Stomach (tissue), 9 donors: ENCODE data around the gene KANSL1. TPM values are rescaled to one million over a fixed set of nuclear protein-coding genes. Genes with fewer than 3 reads are reported as not detected.

Source experiments
- DNase-seq, 2 donors: peaks; one replicate each; pipeline versions ENCODE4 v3.0.0 to v3.0.0-alpha.2; 2013 to 2019
- H3K27ac ChIP-seq, 5 donors: fragments of 200-600 bp in 4 of 5; sonication (generic) in 4 of 5; one replicate each; pipeline ENCODE4 v1.5.1; 2013 to 2019; ENCODE audit warnings: mild to moderate bottlenecking in 1 of 5, moderate library complexity in 1 of 5
- H3K27me3 ChIP-seq, 3 donors: fragments of 200-600 bp; sonication (generic); one replicate each; pipeline ENCODE4 v1.5.1; 2017 to 2019; ENCODE audit warnings: mixed run types in 1 of 3
- H3K36me3 ChIP-seq, 4 donors: fragments of 200-600 bp; sonication (generic); 1 replicate in 3 of 4; 2 replicates in 1 of 4; pipeline ENCODE4 v1.5.1; 2016 to 2019
- H3K4me1 ChIP-seq, 4 donors: fragments of 200-600 bp; sonication (generic); one replicate each; pipeline ENCODE4 v1.5.1; 2016 to 2019
- H3K4me3 ChIP-seq, 4 donors: fragments of 200-600 bp; sonication (generic) in 3 of 4; one replicate each; pipeline ENCODE4 v1.5.1; 2016 to 2019; ENCODE audit warnings: mild to moderate bottlenecking in 1 of 4
- H3K9me3 ChIP-seq, 4 donors: fragments of 200-600 bp; sonication (generic); one replicate each; pipeline ENCODE4 v1.5.1; 2016 to 2019
- EP300 ChIP-seq: sonication (generic); formaldehyde crosslinking; IDR thresholded peaks from one replicate; pipeline ENCODE4 v1.6.1; 2017; ENCODE audit warnings: antibody characterized with exemption
- POLR2A ChIP-seq, 4 donors: fragments of 450-650 bp; IDR thresholded peaks; one replicate each; pipeline ENCODE4 v1.6.1; 2016; ENCODE audit warnings: antibody characterized with exemption in 4 of 4, control low read depth in 2 of 4, mild to moderate bottlenecking in 1 of 4, moderate library complexity in 1 of 4
- POLR2AphosphoS5 ChIP-seq, 3 donors: sonication (generic); formaldehyde crosslinking; IDR thresholded peaks; one replicate each; pipeline ENCODE4 v1.6.1; 2016; ENCODE audit warnings: antibody characterized with exemption in 3 of 3
- WGBS, 5 donors: extraction: QIAGEN DNeasy Blood & Tissue Kit in 3 of 5; methylation state at CpG; one replicate each; pipeline versions ENCODE4 v1.1.5 to v1.1.7; 2013 to 2018; 5-methylcytosine and 5-hydroxymethylcytosine counted together
- intact Hi-C: fragments of 100-400 bp; cut with DNase I; formaldehyde crosslinking; loops from one replicate; pipeline ENCODE4 v1.15.1; 2023; ENCODE audit warnings: low total_unique reads
- polyA plus RNA-seq, 3 donors: library from polyadenylated mRNA; stranded (reverse); fragments of 200-250 nt; gene quantifications; one replicate each; pipeline ENCODE4 v1.2.3, GENCODE V29; 2013
- total RNA-seq, 5 donors: library from RNA; depleted of rRNA; stranded (reverse); fragments of >200 nt; gene quantifications; one replicate each; pipeline versions ENCODE4 v1.1.0 to v1.2.3, GENCODE V29; 2014 to 2016
- TF ChIP-seq, protein P1 (sequence below), 7 experiments: fragments of 450-650 bp in 4 of 7; fragments of 200-600 bp in 3 of 7; sonication (generic) in 3 of 7; IDR thresholded peaks; one replicate each; pipeline ENCODE4 v1.5.1; 2016 to 2019; ENCODE audit warnings: antibody characterized with exemption in 7 of 7, control low read depth in 2 of 7, mild to moderate bottlenecking in 1 of 7
- donor health status: healthy with polysubstance abuse.
- donor health status: Bipolar disorder and iron deficiency.
- donor health status: healthy.

Gene KANSL1
- total and polyA plus RNA-seq, 8 donors = 9.2 to 288 (median 127) TPM

- no peak for DNase-seq
- peaks cover 20 to 68% (median 60%) of the 10 kb centered on the region in 4 donors for H3K36me3 ChIP-seq
- H3K9me3 ChIP-seq = no peaks in the 10 kb centered on the region
- H3K4me1 ChIP-seq = peaks cover 0 to 38% (median 19%) of the 10 kb centered on the region in 4 donors
- TF ChIP-seq POLR2AphosphoS5 (IDR thresholded peaks at IDR 0.05) (no peak), POLR2A (IDR thresholded peaks at IDR 0.05) (no peak), EP300 (no peak)
- TF ChIP-seq, protein P1, sequence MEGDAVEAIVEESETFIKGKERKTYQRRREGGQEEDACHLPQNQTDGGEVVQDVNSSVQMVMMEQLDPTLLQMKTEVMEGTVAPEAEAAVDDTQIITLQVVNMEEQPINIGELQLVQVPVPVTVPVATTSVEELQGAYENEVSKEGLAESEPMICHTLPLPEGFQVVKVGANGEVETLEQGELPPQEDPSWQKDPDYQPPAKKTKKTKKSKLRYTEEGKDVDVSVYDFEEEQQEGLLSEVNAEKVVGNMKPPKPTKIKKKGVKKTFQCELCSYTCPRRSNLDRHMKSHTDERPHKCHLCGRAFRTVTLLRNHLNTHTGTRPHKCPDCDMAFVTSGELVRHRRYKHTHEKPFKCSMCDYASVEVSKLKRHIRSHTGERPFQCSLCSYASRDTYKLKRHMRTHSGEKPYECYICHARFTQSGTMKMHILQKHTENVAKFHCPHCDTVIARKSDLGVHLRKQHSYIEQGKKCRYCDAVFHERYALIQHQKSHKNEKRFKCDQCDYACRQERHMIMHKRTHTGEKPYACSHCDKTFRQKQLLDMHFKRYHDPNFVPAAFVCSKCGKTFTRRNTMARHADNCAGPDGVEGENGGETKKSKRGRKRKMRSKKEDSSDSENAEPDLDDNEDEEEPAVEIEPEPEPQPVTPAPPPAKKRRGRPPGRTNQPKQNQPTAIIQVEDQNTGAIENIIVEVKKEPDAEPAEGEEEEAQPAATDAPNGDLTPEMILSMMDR (IDR thresholded peaks at IDR 0.05) = no peak
- no peak overlapping the region for H3K4me3 ChIP-seq
- intact Hi-C loops = no loop called here
- no peaks in the 10 kb centered on the region for H3K27me3 ChIP-seq
- no peak overlapping the region for H3K27ac ChIP-seq
- WGBS, 5 donors = 82 to 100% (median 96%) methylated on average over 1 of the region's 1 CpG
Measured at GRCh38 chr17:46064460-46064859, 128.8 kb downstream of the KANSL1 start.

DNA sequence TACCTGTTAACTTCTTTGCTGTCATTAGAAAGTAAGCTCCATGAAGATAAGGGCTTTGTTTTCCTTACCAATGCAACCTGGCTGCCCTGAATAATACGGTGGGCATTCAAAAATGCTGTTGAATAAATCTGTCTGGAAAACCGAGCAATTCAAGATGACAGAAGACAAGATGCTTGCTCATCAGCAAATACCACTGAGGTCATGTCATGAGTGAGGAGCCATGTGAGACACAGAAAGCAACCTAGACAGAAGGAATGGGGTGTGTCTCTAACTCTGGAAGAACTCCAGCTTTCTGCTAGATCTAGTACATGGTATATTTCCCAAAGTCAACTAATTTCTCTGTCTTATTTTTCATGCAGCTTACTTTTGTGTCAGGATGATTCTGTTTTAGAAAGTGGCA lies 130.0 kb downstream of the KANSL1 start:
- Histone ChIP-seq H3K4me1 (peaks cover 0 to 41% (median 24%) of the 10 kb centered on the region in 4 donors), H3K4me3 (no peak overlapping the region), H3K27ac (no peak overlapping the region), H3K36me3 (peaks cover 20 to 73% (median 67%) of the 10 kb centered on the region in 4 donors), H3K9me3 (no peaks in the 10 kb centered on the region), H3K27me3 (no peaks in the 10 kb centered on the region)
- 30 to 44% (median 39%) methylated on average over 2 of the region's 2 CpGs for WGBS, 5 donors
- TF ChIP-seq POLR2A (IDR thresholded peaks at IDR 0.05) = no peak
- TF ChIP-seq POLR2AphosphoS5 (IDR thresholded peaks at IDR 0.05) = no peak
- TF ChIP-seq, protein P1 (IDR thresholded peaks at IDR 0.05) = no peak
- no peak for TF ChIP-seq EP300
- DNase-seq = no peak
- intact Hi-C loops = no loop called here

DNA sequence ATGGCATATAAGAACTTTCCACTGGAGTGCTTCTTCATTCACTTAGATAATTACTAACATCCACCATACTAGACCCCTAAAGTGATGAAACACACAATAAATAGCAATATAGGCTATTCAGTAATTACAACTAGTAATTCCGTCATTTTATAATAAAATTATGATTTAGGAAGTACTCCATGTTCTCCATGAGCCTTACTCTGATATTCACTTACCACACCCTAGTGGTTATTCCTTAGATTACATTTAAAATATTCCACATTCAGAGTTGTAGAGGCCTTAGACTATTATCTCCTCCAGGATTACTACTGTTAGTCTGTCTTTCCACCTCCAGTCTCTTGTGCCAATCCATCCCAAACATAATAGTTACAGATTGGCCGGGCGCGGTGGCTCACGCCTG lies 131.8 kb downstream of the KANSL1 start:
- TF ChIP-seq EP300 (no peak), POLR2A (IDR thresholded peaks at IDR 0.05) (no peak), POLR2AphosphoS5 (IDR thresholded peaks at IDR 0.05) (no peak)
- TF ChIP-seq, protein P1 (IDR thresholded peaks at IDR 0.05) = peak in 3 of 7 experiments; percentile 19 to 42 (median 22)
- intact Hi-C loops = no loop called here
- H3K27me3 ChIP-seq = no peaks in the 10 kb centered on the region
- 92 to 98% (median 93%) methylated on average over 5 of the region's 5 CpGs for WGBS, 5 donors
- H3K36me3 ChIP-seq = peaks cover 16 to 66% (median 55%) of the 10 kb centered on the region in 4 donors
- H3K9me3 ChIP-seq = no peaks in the 10 kb centered on the region
- no peak overlapping the region for H3K4me3 ChIP-seq
- no peak for DNase-seq
- peaks cover 0 to 56% (median 27%) of the 10 kb centered on the region in 4 donors for H3K4me1 ChIP-seq
- H3K27ac ChIP-seq = no peak overlapping the region

DNA sequence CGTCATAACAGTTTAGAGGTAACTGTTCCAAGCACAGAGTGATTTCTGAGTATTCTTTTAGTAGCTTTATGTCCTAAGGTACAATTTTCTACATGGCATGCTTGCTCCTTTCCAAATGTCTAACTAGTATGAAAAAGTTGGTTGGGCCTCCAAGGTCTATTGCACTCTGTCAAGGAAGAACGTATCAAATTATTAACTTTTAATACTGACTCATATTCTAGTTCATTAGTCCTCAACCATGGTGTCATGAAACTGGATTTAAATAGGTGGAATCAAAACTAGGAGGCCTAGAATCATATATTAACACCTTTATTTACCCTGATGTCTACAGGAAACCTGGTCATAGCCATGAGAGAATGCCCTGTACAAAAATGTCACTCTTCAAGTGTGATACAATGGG lies 132.8 kb downstream of the KANSL1 start:
- Histone ChIP-seq H3K36me3 (peaks cover 7 to 63% (median 50%) of the 10 kb centered on the region in 4 donors), H3K27me3 (no peaks in the 10 kb centered on the region), H3K4me3 (no peak overlapping the region), H3K4me1 (peaks cover 0 to 55% (median 24%) of the 10 kb centered on the region in 4 donors), H3K9me3 (no peaks in the 10 kb centered on the region), H3K27ac (no peak overlapping the region)
- TF ChIP-seq EP300 (no peak), POLR2AphosphoS5 (IDR thresholded peaks at IDR 0.05) (no peak)
- TF ChIP-seq, protein P1 (IDR thresholded peaks at IDR 0.05) = no peak
- 82 to 93% (median 89%) methylated on average over 2 of the region's 2 CpGs for whole genome bisulfite sequencing, 5 donors
- intact Hi-C loops = no loop called here
- DNase-seq = no peak
